GM23338 (cell line): Measurements from ENCODE around the gene CPLANE2. TPM values are rescaled to one million over a fixed set of nuclear protein-coding genes. Genes with fewer than 3 reads are reported as not detected.

Experiments used
- ATAC-seq: fragments of 200-7000 bp; cut with Tn5 transposase; 3 replicates; pipeline ENCODE4 v1.9.1; 2020
- DNase-seq: peaks from one replicate; pipeline ENCODE4 v3.0.0-alpha.2; 2015; ENCODE audit warnings: low spot score
- H2AFZ ChIP-seq: fragments of 200-600 bp; sonication (generic); 2 replicates; pipeline ENCODE4 v1.8.0; 2016; ENCODE audit warnings: antibody characterized with exemption, mild to moderate bottlenecking, moderate library complexity
- H3F3A ChIP-seq: fragments of 200-600 bp; sonication (generic); replicated peaks from 2 replicates; pipeline ENCODE4 v1.8.0; 2017; ENCODE audit warnings: antibody characterized with exemption, mixed run types, low read depth
- H3K27ac ChIP-seq: fragments of 200-600 bp; sonication (generic); 2 replicates; pipeline ENCODE4 v1.6.1; 2016; ENCODE audit warnings: low read depth
- H3K27me3 ChIP-seq: fragments of 200-600 bp; sonication (generic); 2 replicates; pipeline ENCODE4 v1.8.0; 2016; ENCODE audit warnings: mild to moderate bottlenecking, mixed run types, moderate library complexity; ENCODE audit not compliant: insufficient read depth
- H3K36me3 ChIP-seq: fragments of 200-600 bp; sonication (generic); 2 replicates; pipeline ENCODE4 v1.8.0; 2016; ENCODE audit warnings: mild to moderate bottlenecking; ENCODE audit not compliant: insufficient read depth
- H3K4me1 ChIP-seq: fragments of 200-600 bp; sonication (generic); 2 replicates; pipeline ENCODE4 v1.8.0; 2016; ENCODE audit warnings: mild to moderate bottlenecking, moderate library complexity; ENCODE audit not compliant: insufficient read depth
- H3K4me2 ChIP-seq: fragments of 200-600 bp; sonication (generic); 2 replicates; pipeline ENCODE4 v1.7.1; 2017; ENCODE audit warnings: mixed run types
- H3K4me3 ChIP-seq: fragments of 200-600 bp; sonication (generic); 2 replicates; pipeline ENCODE4 v1.6.1; 2016; ENCODE audit warnings: mixed run types
- H3K79me2 ChIP-seq: fragments of 200-600 bp; sonication (generic); replicated peaks from 2 replicates; pipeline ENCODE4 v1.8.0; 2017; ENCODE audit warnings: mild to moderate bottlenecking; ENCODE audit not compliant: insufficient read depth
- H3K9me2 ChIP-seq: fragments of 200-600 bp; sonication (generic); 2 replicates; pipeline ENCODE4 v1.8.0; 2017; ENCODE audit not compliant: insufficient read depth
- H4K20me1 ChIP-seq: fragments of 200-600 bp; sonication (generic); replicated peaks from 2 replicates; pipeline ENCODE4 v1.8.0; 2017; ENCODE audit warnings: mild to moderate bottlenecking; ENCODE audit not compliant: insufficient read depth
- H3K27ac Mint-ChIP-seq: 2 replicates; pipeline ENCODE4 v1.8.0; 2020; ENCODE audit warnings: inconsistent platforms, mild to moderate bottlenecking, moderate library complexity, mixed read lengths
- H3K27me3 Mint-ChIP-seq: 3 replicates; pipeline ENCODE4 v1.8.0; 2022; ENCODE audit warnings: low read depth, mild to moderate bottlenecking, moderate library complexity, mixed read lengths, inconsistent platforms; ENCODE audit not compliant: insufficient read depth, poor library complexity
- H3K36me3 Mint-ChIP-seq: 3 replicates; pipeline ENCODE4 v1.8.0; 2021; ENCODE audit warnings: low read depth, mild to moderate bottlenecking, inconsistent platforms, moderate library complexity, mixed read lengths
- H3K4me1 Mint-ChIP-seq: 3 replicates; pipeline ENCODE4 v1.8.0; 2020; ENCODE audit warnings: mild to moderate bottlenecking, inconsistent platforms, mixed read lengths
- H3K4me3 Mint-ChIP-seq: 3 replicates; pipeline ENCODE4 v1.8.0; 2021; ENCODE audit warnings: moderate library complexity, mild to moderate bottlenecking, inconsistent platforms, mixed read lengths
- H3K9me3 Mint-ChIP-seq: 3 replicates; pipeline ENCODE4 v1.8.0; 2020; ENCODE audit warnings: moderate library complexity, mild to moderate bottlenecking, inconsistent platforms, mixed read lengths
- CREB1 ChIP-seq: fragments of 250-450 bp; sonication (Bioruptor Pico); IDR thresholded peaks from 2 replicates; pipeline ENCODE4 v1.5.0; 2020; ENCODE audit warnings: low read depth, mild to moderate bottlenecking, moderate library complexity
- CTCF ChIP-seq, 2 experiments: fragments of 200-600 bp in 1 of 2; sonication (generic) in 1 of 2; conservative IDR thresholded peaks; 2 replicates each; pipeline versions ENCODE4 v1.5.1 to v1.6.1; 2016 to 2017; ENCODE audit warnings: antibody characterized with exemption in 2 of 2, low read depth in 2 of 2, mild to moderate bottlenecking in 2 of 2, moderate library complexity in 1 of 2
- ETS1 ChIP-seq: IDR thresholded peaks from 2 replicates; pipeline ENCODE4 v1.6.1; 2016; ENCODE audit warnings: antibody characterized with exemption
- EZH2 ChIP-seq: fragments of 200-600 bp; sonication (generic); IDR thresholded peaks from one replicate; pipeline ENCODE4 v1.8.0; 2017; ENCODE audit warnings: antibody characterized with exemption, mild to moderate bottlenecking, low read depth; ENCODE audit not compliant: unreplicated experiment
- EZH2phosphoT487 ChIP-seq: fragments of 200-600 bp; sonication (generic); IDR thresholded peaks from one replicate; pipeline ENCODE4 v1.8.1; 2018; ENCODE audit warnings: antibody characterized with exemption; ENCODE audit not compliant: unreplicated experiment
- JUNB ChIP-seq: IDR thresholded peaks from one replicate; pipeline ENCODE4 v1.6.1; 2016; ENCODE audit warnings: antibody characterized with exemption; ENCODE audit not compliant: unreplicated experiment
- NANOG ChIP-seq: IDR thresholded peaks from 2 replicates; pipeline ENCODE4 v1.6.1; 2016; ENCODE audit warnings: antibody characterized with exemption, borderline replicate concordance
- POLR2AphosphoS5 ChIP-seq: IDR thresholded peaks from 2 replicates; pipeline ENCODE4 v1.6.1; 2016; ENCODE audit warnings: antibody characterized with exemption, low read depth
- REST ChIP-seq: IDR thresholded peaks from one replicate; pipeline ENCODE4 v1.6.1; 2018; ENCODE audit warnings: antibody characterized with exemption; ENCODE audit not compliant: unreplicated experiment
- STAT1 ChIP-seq: IDR thresholded peaks from one replicate; pipeline ENCODE4 v1.6.1; 2016; ENCODE audit warnings: antibody characterized with exemption; ENCODE audit not compliant: unreplicated experiment
- ZNF114 ChIP-seq: fragments of 250-450 bp; sonication (Bioruptor Pico); IDR thresholded peaks from 2 replicates; pipeline ENCODE4 v1.5.0; 2020; ENCODE audit warnings: mild to moderate bottlenecking, moderate library complexity
- ZNF331 ChIP-seq: fragments of 250-450 bp; sonication (Bioruptor Pico); IDR thresholded peaks from 2 replicates; pipeline ENCODE4 v1.5.0; 2020; ENCODE audit warnings: low read depth, mild to moderate bottlenecking, moderate library complexity
- ZNF462 ChIP-seq: fragments of 250-450 bp; sonication (Bioruptor Pico); IDR thresholded peaks from 2 replicates; pipeline ENCODE4 v1.5.0; 2020; ENCODE audit warnings: mild to moderate bottlenecking, moderate library complexity
- polyA plus RNA-seq: library from polyadenylated mRNA; unstranded; fragments of >200 nt; fragmentation: Nextera tagmentation; extraction: Ambion mirVana; gene quantifications from 2 replicates; pipeline ENCODE4 v1.2.1, GENCODE V29; 2016
- total RNA-seq: library from RNA; depleted of rRNA; stranded (reverse); fragments of >200 nt; shearing (Covaris generic); gene quantifications from 2 replicates; pipeline ENCODE4 v1.2.3, GENCODE V29; 2014

CPLANE2 gene
- total and polyA plus RNA-seq, 2 experiments from 2014 or later = 0.44 to 1.8 TPM

GRCh38 chr1:16257968-16258367 is 21.0 kb upstream of the CPLANE2 start:
- H3K4me3 Mint-ChIP-seq = no peak overlapping the region
- H3K27ac ChIP-seq = 0 out of 2 replicates have a peak overlapping the region, but pooled peaks have one; percentile 26
- H2AFZ ChIP-seq = no peak overlapping the region
- H3F3A ChIP-seq = 0 out of 2 replicates have a peak, but pooled peaks cover 3% of the 10 kb centered on the region
- H3K27me3 ChIP-seq = no peaks in the 10 kb centered on the region
- H3K4me2 ChIP-seq = no peak overlapping the region
- H3K4me3 ChIP-seq = no peak overlapping the region
- no peaks in the 10 kb centered on the region for H3K9me3 Mint-ChIP-seq
- ATAC-seq (no peak), DNase-seq (no peak)
- no peaks in the 10 kb centered on the region for H3K27me3 Mint-ChIP-seq
- no peaks in the 10 kb centered on the region; the same call in 2 of the 3 replicates for H3K36me3 Mint-ChIP-seq
- no peaks in the 10 kb centered on the region; the same call in none of the 2 replicates for H3K79me2 ChIP-seq
- H3K27ac Mint-ChIP-seq = peak overlapping the region; percentile 74
- peaks cover 12% of the 10 kb centered on the region; the same call in 1 of the 2 replicates for H4K20me1 ChIP-seq
- TF ChIP-seq ETS1 (no peak), EZH2phosphoT487 (no peak), EZH2 (no peak), NANOG (no peak), ZNF114 (CRISPR knock-in tag) (no peak), JUNB (no peak), CTCF (conservative IDR thresholded peaks at IDR 0.05; ENCODE audit: low read depth in 2 of 2) (no peak), ZNF331 (CRISPR knock-in tag) (no peak), ZNF462 (CRISPR knock-in tag) (no peak), STAT1 (no peak), REST (no peak), POLR2AphosphoS5 (no peak), CREB1 (no peak)
- H3K9me2 ChIP-seq = no peaks in the 10 kb centered on the region
- no peaks in the 10 kb centered on the region; the same call in 1 of the 2 replicates for H3K36me3 ChIP-seq
- peaks cover 18% of the 10 kb centered on the region for H3K4me1 Mint-ChIP-seq
- H3K4me1 ChIP-seq = peaks cover 4% of the 10 kb centered on the region; the same call in 1 of the 2 replicates
